Stimulated activated memory B cell treated with anti-CD40 and anti-IgM and Interleukin-4, amounts not matched to agents 10 μg/mL and 1 μg/mL and 100 μg/mL, for 72 hours (primary cell): Measurements from ENCODE around the gene LIPA.
A peak's percentile ranks its signal among the peaks of the same experiment; 100 is the strongest.
"Not testable (repeated sequence)": the region's sequence is repeated elsewhere in the genome, so short reads cannot be mapped to it uniquely, and the experiment has no call there.

Experiments used
- ATAC-seq: fragments of 150-1000 bp; cut with Tn5 transposase; 2 replicates; pipeline ENCODE4 v1.10.0; 2021
- H3K27ac Mint-ChIP-seq: one replicate; pipeline ENCODE4 v1.8.0; 2022; ENCODE audit warnings: mild to moderate bottlenecking, mixed read lengths
- H3K27me3 Mint-ChIP-seq: one replicate; pipeline ENCODE4 v1.8.0; 2022; ENCODE audit warnings: mixed read lengths
- H3K36me3 Mint-ChIP-seq: one replicate; pipeline ENCODE4 v1.8.0; 2022; ENCODE audit warnings: mixed read lengths
- H3K4me1 Mint-ChIP-seq: one replicate; pipeline ENCODE4 v1.8.0; 2022; ENCODE audit warnings: mixed read lengths
- H3K4me3 Mint-ChIP-seq: one replicate; pipeline ENCODE4 v1.8.0; 2022; ENCODE audit warnings: mild to moderate bottlenecking, moderate library complexity, mixed read lengths
- H3K9me3 Mint-ChIP-seq: one replicate; pipeline ENCODE4 v1.8.0; 2022; ENCODE audit warnings: mixed read lengths

The LIPA gene

GRCh38 chr10:89251409-89252224 lies at the start of gene LIPA:
Gene LIPA (minus strand): TSS chr10:89251775. CDS start chr10:89247648, 4,127 bp downstream.
- H3K4me1 Mint-ChIP-seq, result peaks cover 29% of the 10 kb centered on the region
- no peaks in the 10 kb centered on the region for H3K27me3 Mint-ChIP-seq
- ATAC-seq, result peak; percentile 98
- peak within 1 kb of the TSS; percentile 69 for H3K27ac Mint-ChIP-seq
- peak within 1 kb of the TSS; percentile 95 for H3K4me3 Mint-ChIP-seq
- H3K36me3 Mint-ChIP-seq, result peaks cover 7% of the 10 kb centered on the region
- peaks cover 8% of the 10 kb centered on the region for H3K9me3 Mint-ChIP-seq

GRCh38 chr10:89301232-89301631 lies 49.7 kb upstream of the LIPA start:
- H3K4me1 Mint-ChIP-seq, result peaks cover 56% of the 10 kb centered on the region
- H3K27me3 Mint-ChIP-seq, result no peaks in the 10 kb centered on the region
- peak; percentile 71 for ATAC-seq
- peak overlapping the region; percentile 84 for H3K4me3 Mint-ChIP-seq
- peaks cover 10% of the 10 kb centered on the region for H3K36me3 Mint-ChIP-seq
- H3K27ac Mint-ChIP-seq, result peak overlapping the region; percentile 96
- peaks cover 2% of the 10 kb centered on the region for H3K9me3 Mint-ChIP-seq

- no peak overlapping the region for H3K4me3 Mint-ChIP-seq
- no peak overlapping the region for H3K27ac Mint-ChIP-seq
- no peaks in the 10 kb centered on the region for H3K36me3 Mint-ChIP-seq
- H3K27me3 Mint-ChIP-seq, result no peaks in the 10 kb centered on the region
- no peak for ATAC-seq
- H3K4me1 Mint-ChIP-seq, result peaks cover 49% of the 10 kb centered on the region
- H3K9me3 Mint-ChIP-seq, result peaks cover 2% of the 10 kb centered on the region
Measured at GRCh38 chr10:89299031-89299430, 47.5 kb upstream of the LIPA start.

GRCh38 chr10:89297791-89298190 lies 46.2 kb upstream of the LIPA start:
- Mint-ChIP-seq H3K9me3 (peaks cover 2% of the 10 kb centered on the region), H3K27me3 (no peaks in the 10 kb centered on the region), H3K36me3 (no peaks in the 10 kb centered on the region), H3K4me1 (peaks cover 36% of the 10 kb centered on the region), H3K27ac (peak overlapping the region; percentile 83), H3K4me3 (no peak overlapping the region)
- ATAC-seq, result no peak

- peaks cover 32% of the 10 kb centered on the region for H3K4me1 Mint-ChIP-seq
- H3K9me3 Mint-ChIP-seq, result peaks cover 2% of the 10 kb centered on the region
- H3K27ac Mint-ChIP-seq, result peak overlapping the region; percentile 83
- no peak for ATAC-seq
- H3K4me3 Mint-ChIP-seq, result no peak overlapping the region
- H3K27me3 Mint-ChIP-seq, result no peaks in the 10 kb centered on the region
- H3K36me3 Mint-ChIP-seq, result no peaks in the 10 kb centered on the region
Measured at GRCh38 chr10:89297356-89297755, 45.8 kb upstream of the LIPA start.

- peak overlapping the region; percentile 83 for H3K27ac Mint-ChIP-seq
- no peaks in the 10 kb centered on the region for H3K36me3 Mint-ChIP-seq
- H3K27me3 Mint-ChIP-seq, result no peaks in the 10 kb centered on the region
- H3K4me3 Mint-ChIP-seq, result peak overlapping the region; percentile 32
- H3K4me1 Mint-ChIP-seq, result peaks cover 25% of the 10 kb centered on the region
- peak; percentile 76 for ATAC-seq
- H3K9me3 Mint-ChIP-seq, result peaks cover 2% of the 10 kb centered on the region
Measured at GRCh38 chr10:89296220-89296648, 44.7 kb upstream of the LIPA start.

- H3K9me3 Mint-ChIP-seq, result peaks cover 2% of the 10 kb centered on the region
- no peak for ATAC-seq
- peaks cover 21% of the 10 kb centered on the region for H3K4me1 Mint-ChIP-seq
- H3K4me3 Mint-ChIP-seq, result no peak overlapping the region
- no peaks in the 10 kb centered on the region for H3K36me3 Mint-ChIP-seq
- H3K27me3 Mint-ChIP-seq, result no peaks in the 10 kb centered on the region
- peak overlapping the region; percentile 83 for H3K27ac Mint-ChIP-seq
Measured at GRCh38 chr10:89295597-89295996, 44.0 kb upstream of the LIPA start.

- no peak for ATAC-seq
- H3K27me3 Mint-ChIP-seq, result no peaks in the 10 kb centered on the region
- H3K4me3 Mint-ChIP-seq, result no peak overlapping the region
- H3K36me3 Mint-ChIP-seq, result no peaks in the 10 kb centered on the region
- peaks cover 2% of the 10 kb centered on the region for H3K9me3 Mint-ChIP-seq
- peak overlapping the region; percentile 23 for H3K27ac Mint-ChIP-seq
- H3K4me1 Mint-ChIP-seq, result peaks cover 21% of the 10 kb centered on the region
Measured at GRCh38 chr10:89294721-89295239, 43.2 kb upstream of the LIPA start.

GRCh38 chr10:89285303-89285702 lies 33.7 kb upstream of the LIPA start:
- H3K27me3 Mint-ChIP-seq, result not testable (repeated sequence)

GRCh38 chr10:89284711-89285110 lies 33.1 kb upstream of the LIPA start:
- not testable (repeated sequence) for ATAC-seq, H3K9me3 Mint-ChIP-seq, H3K27me3 Mint-ChIP-seq, H3K36me3 Mint-ChIP-seq, H3K4me1 Mint-ChIP-seq, H3K27ac Mint-ChIP-seq, H3K4me3 Mint-ChIP-seq

More at GRCh38 chr10:89285303-89285702, 33.7 kb upstream of the LIPA start:
- not testable (repeated sequence) for H3K27ac Mint-ChIP-seq, H3K36me3 Mint-ChIP-seq, H3K9me3 Mint-ChIP-seq, H3K4me3 Mint-ChIP-seq, H3K4me1 Mint-ChIP-seq, ATAC-seq

- Mint-ChIP-seq H3K4me1 (no peaks in the 10 kb centered on the region), H3K9me3 (no peaks in the 10 kb centered on the region), H3K4me3 (no peak overlapping the region), H3K36me3 (no peaks in the 10 kb centered on the region), H3K27me3 (no peaks in the 10 kb centered on the region), H3K27ac (no peak overlapping the region)
- ATAC-seq, result no peak
Measured at GRCh38 chr10:89283936-89284475, 32.4 kb upstream of the LIPA start.

- H3K27me3 Mint-ChIP-seq, result no peaks in the 10 kb centered on the region
- no peaks in the 10 kb centered on the region for H3K4me1 Mint-ChIP-seq
- no peak overlapping the region for H3K27ac Mint-ChIP-seq
- H3K4me3 Mint-ChIP-seq, result no peak overlapping the region
- no peaks in the 10 kb centered on the region for H3K9me3 Mint-ChIP-seq
- H3K36me3 Mint-ChIP-seq, result no peaks in the 10 kb centered on the region
- ATAC-seq, result no peak
Measured at GRCh38 chr10:89283025-89283935, 31.7 kb upstream of the LIPA start.

GRCh38 chr10:89281606-89282395 lies 30.2 kb upstream of the LIPA start:
- no peak overlapping the region for H3K27ac Mint-ChIP-seq
- no peak overlapping the region for H3K4me3 Mint-ChIP-seq
- H3K4me1 Mint-ChIP-seq, result no peaks in the 10 kb centered on the region
- H3K9me3 Mint-ChIP-seq, result no peaks in the 10 kb centered on the region
- no peaks in the 10 kb centered on the region for H3K27me3 Mint-ChIP-seq
- ATAC-seq, result no peak
- H3K36me3 Mint-ChIP-seq, result no peaks in the 10 kb centered on the region

- Mint-ChIP-seq H3K36me3 (no peaks in the 10 kb centered on the region), H3K4me3 (no peak overlapping the region), H3K27ac (no peak overlapping the region), H3K27me3 (no peaks in the 10 kb centered on the region), H3K4me1 (no peaks in the 10 kb centered on the region), H3K9me3 (no peaks in the 10 kb centered on the region)
- ATAC-seq, result no peak
Measured at GRCh38 chr10:89280508-89280907, 28.9 kb upstream of the LIPA start.
